SU-DHL-6 (cell line): Measurements from ENCODE around the gene MIEF1.

ENCODE experiments used
- H2AFZ ChIP-seq: fragments of 200-600 bp; sonication (generic); 2 replicates; pipeline ENCODE4 v1.6.1; 2014; ENCODE audit warnings: low read depth, mild to moderate bottlenecking, moderate library complexity, mixed read lengths, antibody characterized with exemption, low read length; ENCODE audit not compliant: severe bottlenecking
- H3F3A ChIP-seq: fragments of 200-600 bp; shearing (Covaris generic); 2 replicates; pipeline ENCODE4 v1.6.0; 2016; ENCODE audit warnings: antibody characterized with exemption, mild to moderate bottlenecking; ENCODE audit not compliant: insufficient read depth
- H3K27ac ChIP-seq: fragments of 200-600 bp; sonication (generic); 2 replicates; pipeline ENCODE4 v1.5.1; 2016; ENCODE audit warnings: low read depth, mild to moderate bottlenecking, low read length, moderate library complexity, mixed read lengths
- H3K27me3 ChIP-seq: fragments of 200-600 bp; sonication (generic), shearing (Covaris generic); 2 replicates; pipeline ENCODE4 v1.6.0; 2014; ENCODE audit warnings: mild to moderate bottlenecking, low read length
- H3K36me3 ChIP-seq: fragments of 200-600 bp; sonication (generic); 2 replicates; pipeline ENCODE4 v1.6.1; 2014; ENCODE audit warnings: mild to moderate bottlenecking, low read length, mixed read lengths
- H3K4me2 ChIP-seq: fragments of 300-600, 200-600 bp; shearing (Covaris generic), sonication (generic); 2 replicates; pipeline ENCODE4 v1.6.0; 2014; ENCODE audit warnings: low read length, low read depth, mild to moderate bottlenecking; ENCODE audit not compliant: poor library complexity, severe bottlenecking
- H3K4me3 ChIP-seq: fragments of 200-600 bp; sonication (generic); 2 replicates; pipeline ENCODE4 v1.5.1; 2014; ENCODE audit warnings: antibody characterized with exemption, low read length, mild to moderate bottlenecking, mixed read lengths; ENCODE audit not compliant: insufficient read depth, poor library complexity, severe bottlenecking
- H3K79me2 ChIP-seq: fragments of 200-600 bp; sonication (generic); 2 replicates; pipeline ENCODE4 v1.6.1; 2014; ENCODE audit warnings: mild to moderate bottlenecking, low read length, moderate library complexity; ENCODE audit not compliant: insufficient read depth
- H3K9ac ChIP-seq: fragments of 200-600 bp; sonication (generic); 2 replicates; pipeline ENCODE4 v1.7.0; 2014; ENCODE audit warnings: mild to moderate bottlenecking, low read length
- H3K9me2 ChIP-seq: fragments of 200-600 bp; sonication (generic); replicated peaks from 2 replicates; pipeline ENCODE4 v1.6.1; 2014; ENCODE audit warnings: low read length; ENCODE audit not compliant: insufficient read depth
- H3K9me3 ChIP-seq: fragments of 200-600 bp; sonication (generic); 2 replicates; pipeline ENCODE4 v1.6.1; 2014; ENCODE audit warnings: low read length, mixed read lengths; ENCODE audit not compliant: insufficient read depth
- H4K20me1 ChIP-seq: fragments of 200-600 bp; sonication (generic); 2 replicates; pipeline ENCODE4 v1.6.1; 2014; ENCODE audit warnings: low read depth, mild to moderate bottlenecking, antibody characterized with exemption, low read length, moderate library complexity, mixed read lengths
- EZH2phosphoT487 ChIP-seq: fragments of 200-600 bp; sonication (generic), shearing (Covaris generic); conservative IDR thresholded peaks from 2 replicates; pipeline ENCODE4 v1.6.1; 2018; ENCODE audit warnings: mild to moderate bottlenecking, antibody characterized with exemption, low read length, moderate library complexity, mixed read lengths
- TF ChIP-seq, protein P1 (sequence below): fragments of 200-600 bp; sonication (generic); IDR thresholded peaks from one replicate; pipeline ENCODE4 v1.5.1; 2017; ENCODE audit warnings: antibody characterized with exemption, mild to moderate bottlenecking, low read length, moderate library complexity; ENCODE audit not compliant: insufficient read depth, poor library complexity, severe bottlenecking

MIEF1 gene

DNA sequence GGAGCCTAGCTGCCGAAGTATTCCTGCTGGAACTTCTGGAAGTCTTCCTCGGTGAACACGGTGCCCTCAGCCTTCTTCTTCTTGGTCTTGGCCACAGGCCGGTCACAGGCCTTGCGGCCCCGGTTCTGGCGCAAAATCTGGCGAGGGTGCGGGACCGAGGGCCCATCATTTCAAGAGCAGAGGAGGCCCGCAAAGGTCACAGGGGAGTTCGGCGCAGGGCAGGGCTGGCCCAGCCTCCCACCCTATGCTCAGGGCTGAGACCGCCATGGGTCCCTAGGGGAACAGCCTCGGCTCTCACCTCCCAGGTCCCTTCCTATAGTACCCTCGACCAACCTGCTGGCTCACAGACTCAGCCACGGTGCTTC, 27.4 kb downstream of the MIEF1 start:
- Histone ChIP-seq H3K4me3 (peak overlapping the region; percentile 28), H3K79me2 (peaks cover 25% of the 10 kb centered on the region), H3K4me2 (peak overlapping the region; percentile 67), H3F3A (peaks cover 62% of the 10 kb centered on the region), H3K9me2 (no peaks in the 10 kb centered on the region), H3K27me3 (no peaks in the 10 kb centered on the region), H2AFZ (no peak overlapping the region), H3K9me3 (no peaks in the 10 kb centered on the region), H3K9ac (peak overlapping the region; percentile 54), H4K20me1 (no peaks in the 10 kb centered on the region; the same call in 1 of the 2 replicates), H3K36me3 (no peaks in the 10 kb centered on the region), H3K27ac (peak overlapping the region; percentile 93)
- no peak for TF ChIP-seq EZH2phosphoT487

GRCh38 chr22:39530116-39530515, 28.0 kb downstream of the MIEF1 start:
- H4K20me1 ChIP-seq: no peaks in the 10 kb centered on the region
- H3K79me2 ChIP-seq: peaks cover 25% of the 10 kb centered on the region
- H3K9ac ChIP-seq: peak overlapping the region; percentile 54
- H3K4me2 ChIP-seq: peak overlapping the region; percentile 67
- H3K9me2 ChIP-seq: no peaks in the 10 kb centered on the region
- H3K4me3 ChIP-seq: peak overlapping the region; percentile 28
- TF ChIP-seq, protein P1, sequence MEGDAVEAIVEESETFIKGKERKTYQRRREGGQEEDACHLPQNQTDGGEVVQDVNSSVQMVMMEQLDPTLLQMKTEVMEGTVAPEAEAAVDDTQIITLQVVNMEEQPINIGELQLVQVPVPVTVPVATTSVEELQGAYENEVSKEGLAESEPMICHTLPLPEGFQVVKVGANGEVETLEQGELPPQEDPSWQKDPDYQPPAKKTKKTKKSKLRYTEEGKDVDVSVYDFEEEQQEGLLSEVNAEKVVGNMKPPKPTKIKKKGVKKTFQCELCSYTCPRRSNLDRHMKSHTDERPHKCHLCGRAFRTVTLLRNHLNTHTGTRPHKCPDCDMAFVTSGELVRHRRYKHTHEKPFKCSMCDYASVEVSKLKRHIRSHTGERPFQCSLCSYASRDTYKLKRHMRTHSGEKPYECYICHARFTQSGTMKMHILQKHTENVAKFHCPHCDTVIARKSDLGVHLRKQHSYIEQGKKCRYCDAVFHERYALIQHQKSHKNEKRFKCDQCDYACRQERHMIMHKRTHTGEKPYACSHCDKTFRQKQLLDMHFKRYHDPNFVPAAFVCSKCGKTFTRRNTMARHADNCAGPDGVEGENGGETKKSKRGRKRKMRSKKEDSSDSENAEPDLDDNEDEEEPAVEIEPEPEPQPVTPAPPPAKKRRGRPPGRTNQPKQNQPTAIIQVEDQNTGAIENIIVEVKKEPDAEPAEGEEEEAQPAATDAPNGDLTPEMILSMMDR: no peak
- H3K27me3 ChIP-seq: no peaks in the 10 kb centered on the region
- peak overlapping the region; percentile 93 for H3K27ac ChIP-seq
- no peak overlapping the region for H2AFZ ChIP-seq
- H3K36me3 ChIP-seq: no peaks in the 10 kb centered on the region
- peaks cover 56% of the 10 kb centered on the region for H3F3A ChIP-seq
- no peaks in the 10 kb centered on the region for H3K9me3 ChIP-seq

GRCh38 chr22:39530692-39531331, 28.7 kb downstream of the MIEF1 start:
- H3K4me2 ChIP-seq: peak overlapping the region; percentile 67
- no peaks in the 10 kb centered on the region for H3K9me2 ChIP-seq
- H3K4me3 ChIP-seq: peak overlapping the region; percentile 87
- H3K9ac ChIP-seq: peak overlapping the region; percentile 92
- H3K27ac ChIP-seq: peak overlapping the region; percentile 68; the same call in 1 of the 2 replicates
- TF ChIP-seq, protein P1: no peak
- TF ChIP-seq EZH2phosphoT487: no peak
- H3F3A ChIP-seq: peaks cover 49% of the 10 kb centered on the region
- H3K9me3 ChIP-seq: no peaks in the 10 kb centered on the region
- no peak overlapping the region for H2AFZ ChIP-seq
- no peaks in the 10 kb centered on the region for H3K27me3 ChIP-seq
- peaks cover 25% of the 10 kb centered on the region for H3K79me2 ChIP-seq
- H4K20me1 ChIP-seq: no peaks in the 10 kb centered on the region
- H3K36me3 ChIP-seq: no peaks in the 10 kb centered on the region

- TF ChIP-seq, protein P1: no peak
- TF ChIP-seq EZH2phosphoT487: no peak
- no peaks in the 10 kb centered on the region for H3K9me2 ChIP-seq
- peak within 1 kb of the TSS; percentile 82 for H3K4me2 ChIP-seq
- no peaks in the 10 kb centered on the region for H3K27me3 ChIP-seq
- H3K27ac ChIP-seq: peak within 1 kb of the TSS; percentile 68
- H3K9me3 ChIP-seq: no peaks in the 10 kb centered on the region
- H3K4me3 ChIP-seq: peak within 1 kb of the TSS; percentile 87
- no peaks in the 10 kb centered on the region for H4K20me1 ChIP-seq
- peaks cover 25% of the 10 kb centered on the region for H3K79me2 ChIP-seq
- peaks cover 34% of the 10 kb centered on the region for H3F3A ChIP-seq
- peak within 1 kb of the TSS; percentile 92 for H3K9ac ChIP-seq
- peak within 1 kb of the TSS; percentile 12 for H2AFZ ChIP-seq
- H3K36me3 ChIP-seq: no peaks in the 10 kb centered on the region
Observed at GRCh38 chr22:39532215-39533073, 30.4 kb downstream of the MIEF1 start, which contains the start of gene RPS19BP1. Gene RPS19BP1 (minus strand): TSS chr22:39532748. CDS start chr22:39532738, 10 bp downstream.
